GM21619 (cell line): ENCODE results near the gene ERCC6L2.

Experiments used
- ATAC-seq: cut with Tn5 transposase; IDR thresholded peaks from one replicate; pipeline ENCODE4 v1.9.1; 2021; ENCODE audit not compliant: unreplicated experiment

ERCC6L2 gene

GRCh38 chr9:95971815-95972214, 96.3 kb downstream of the ERCC6L2 start:
- ATAC-seq = no peak

DNA sequence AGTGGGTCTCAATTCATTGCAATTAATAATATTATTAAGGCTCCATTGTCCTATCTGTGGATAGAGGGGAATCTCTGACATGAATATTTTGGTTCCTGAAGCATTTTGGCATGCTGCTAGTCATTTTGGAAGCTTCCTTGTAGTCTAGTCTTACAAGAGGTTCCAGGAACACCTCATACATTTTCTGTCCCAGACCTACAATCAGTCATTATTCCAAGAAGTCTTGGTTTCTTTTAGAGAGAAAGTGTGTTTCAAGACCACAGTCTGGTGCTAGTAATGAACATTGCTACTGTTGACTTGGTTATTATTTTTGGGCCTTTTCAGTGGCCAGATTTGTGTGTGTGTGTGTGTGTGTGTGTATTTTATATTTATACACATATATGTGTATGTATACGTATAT, 98.9 kb downstream of the ERCC6L2 start:
- ATAC-seq = no peak

- no peak for ATAC-seq
Observed at GRCh38 chr9:95977371-95977770, 101.9 kb downstream of the ERCC6L2 start.

- ATAC-seq = no peak
Observed at GRCh38 chr9:95978106-95978505, 102.6 kb downstream of the ERCC6L2 start.

GRCh38 chr9:95979446-95979845, 104.0 kb downstream of the ERCC6L2 start:
- ATAC-seq = no peak

DNA sequence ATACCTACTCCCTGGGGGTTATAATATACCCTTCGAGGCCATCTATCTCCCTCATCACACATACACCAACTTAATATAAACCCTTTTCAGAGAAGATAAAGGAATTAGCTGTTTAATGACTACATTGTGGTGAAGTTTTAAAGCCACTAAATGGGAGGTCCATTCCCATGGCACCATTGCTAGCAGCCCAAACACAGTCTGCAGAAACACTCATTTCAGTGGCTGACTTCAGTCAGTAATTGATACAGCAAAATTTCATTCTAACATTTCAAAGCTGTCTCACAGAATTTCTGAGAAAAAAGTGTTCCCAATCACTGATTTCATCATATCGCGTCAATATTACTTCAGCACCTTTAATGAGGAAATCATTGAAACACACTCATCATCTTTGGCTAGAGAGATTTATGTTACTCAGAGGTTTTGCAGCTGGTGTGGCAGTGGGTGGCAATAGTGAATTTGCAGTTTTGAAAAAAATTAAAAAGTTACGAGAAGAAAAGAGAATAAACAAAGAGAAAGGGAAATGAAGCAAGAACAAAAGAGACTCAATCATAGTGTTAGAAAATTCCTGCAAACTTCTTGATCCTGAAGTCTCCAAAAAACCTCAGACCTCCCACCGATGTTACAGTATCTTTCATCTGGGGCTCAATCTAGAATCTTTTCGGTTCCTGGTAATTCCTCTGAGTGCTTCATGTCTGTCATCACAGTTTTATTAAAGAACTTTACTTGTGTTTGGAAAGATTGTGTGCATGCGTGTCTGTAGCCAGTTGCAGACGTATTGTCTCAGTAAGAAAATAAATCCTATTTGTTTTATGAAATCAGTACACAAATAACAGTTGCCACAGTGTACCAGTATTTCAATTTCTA, 105.0 kb downstream of the ERCC6L2 start:
- no peak for ATAC-seq

GRCh38 chr9:95981761-95982390, 106.4 kb downstream of the ERCC6L2 start:
- no peak for ATAC-seq

DNA sequence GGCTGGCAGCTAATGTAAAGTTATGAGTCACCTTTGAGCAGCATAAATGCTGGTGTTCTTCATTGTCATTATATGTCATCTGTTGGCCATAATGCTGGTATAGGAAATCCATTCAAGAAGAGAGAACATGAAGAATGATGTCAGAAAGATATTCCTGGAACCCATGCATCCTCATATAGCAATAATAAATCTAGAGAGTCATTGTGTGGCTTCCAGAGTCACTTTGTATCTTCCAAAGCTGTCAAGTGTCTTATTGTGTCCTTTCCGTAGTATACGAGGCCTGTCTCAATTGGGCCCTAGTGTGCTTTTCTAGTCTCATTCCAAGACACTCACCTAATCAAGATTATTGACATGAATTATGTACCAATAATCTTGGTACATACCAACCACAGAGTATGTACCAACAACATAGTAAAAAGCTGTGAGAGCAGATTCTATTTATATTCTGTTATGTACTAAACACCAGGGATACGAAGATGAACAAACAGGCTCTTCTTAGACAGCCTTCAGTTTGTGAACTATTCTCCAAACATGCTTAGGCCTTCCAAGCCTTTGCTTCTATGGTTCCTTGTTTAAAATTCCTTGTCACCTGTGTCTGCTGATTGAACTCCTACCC, 110.1 kb downstream of the ERCC6L2 start:
- ATAC-seq = no peak

GRCh38 chr9:95989297-95989696, 113.8 kb downstream of the ERCC6L2 start:
- no peak for ATAC-seq

DNA sequence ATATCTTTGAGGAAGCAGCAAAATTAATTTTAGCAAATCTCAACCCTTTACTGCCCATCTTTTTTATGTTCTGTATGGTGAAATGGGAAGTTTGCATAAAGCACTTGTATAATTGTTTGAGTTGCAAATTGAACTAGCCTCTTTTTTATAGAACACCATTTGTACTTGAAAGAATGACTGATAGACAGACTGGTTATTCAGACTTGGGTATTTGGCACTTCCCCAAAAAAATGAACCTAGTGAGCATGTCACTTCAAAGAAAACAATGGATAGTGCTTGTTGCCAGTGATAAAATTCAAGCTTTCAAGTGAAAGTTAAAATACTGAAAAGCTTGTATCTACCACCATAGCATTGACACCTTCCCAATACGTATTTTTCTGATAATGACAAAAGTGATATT, 115.8 kb downstream of the ERCC6L2 start:
- ATAC-seq = no peak

GRCh38 chr9:95992536-95992935, 117.0 kb downstream of the ERCC6L2 start:
- no peak for ATAC-seq

DNA sequence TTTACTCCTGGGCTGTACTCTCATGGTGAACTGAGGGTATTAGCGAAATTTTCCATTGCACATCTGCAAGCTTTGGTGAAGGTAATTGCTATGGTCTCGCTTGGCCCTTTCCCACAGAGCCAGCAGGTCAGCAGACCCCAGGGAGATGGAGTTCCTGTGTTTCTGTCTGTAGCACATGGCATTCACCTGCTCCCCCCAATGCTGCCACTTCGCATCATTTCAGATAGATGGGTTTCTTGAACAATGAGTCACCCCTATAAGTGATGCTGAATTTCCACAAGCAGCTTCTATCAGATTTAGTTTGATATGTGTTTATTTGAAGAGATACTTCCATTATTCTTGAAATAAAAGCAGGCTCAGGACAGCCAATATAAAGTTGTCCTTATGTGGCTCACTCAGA, 117.8 kb downstream of the ERCC6L2 start:
- ATAC-seq = no peak

GRCh38 chr9:95999390-95999789, 123.9 kb downstream of the ERCC6L2 start:
- ATAC-seq = no peak

GRCh38 chr9:96004379-96004778, 128.9 kb downstream of the ERCC6L2 start:
- no peak for ATAC-seq

DNA sequence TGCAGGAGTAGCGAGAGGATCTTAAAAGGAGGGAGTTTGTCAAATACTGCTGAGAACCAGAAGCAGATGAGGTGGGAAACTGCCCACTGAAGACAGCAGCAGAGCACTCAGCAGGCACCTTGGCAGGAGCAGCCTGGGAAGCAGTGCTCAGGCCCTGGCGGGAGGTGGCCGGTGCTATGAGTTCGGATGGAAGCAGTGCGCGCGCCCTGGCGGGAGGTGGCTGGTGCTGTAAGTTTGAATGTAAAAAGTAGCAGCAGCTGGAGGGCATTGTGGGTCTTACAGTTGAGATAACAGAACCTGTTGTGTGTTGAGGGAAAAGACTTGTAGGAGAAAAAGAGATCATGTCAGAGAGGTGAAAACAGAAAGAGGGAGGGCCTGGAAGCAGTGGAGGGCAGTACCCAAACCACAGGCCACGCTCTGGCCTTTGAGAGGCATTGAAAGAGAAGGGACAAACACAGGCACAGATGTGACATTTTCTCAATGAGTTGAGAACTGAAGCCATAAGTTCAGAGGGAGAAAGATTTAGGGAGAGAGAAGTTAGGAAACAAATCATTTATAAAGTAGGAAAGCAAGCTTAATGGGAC, 130.9 kb downstream of the ERCC6L2 start:
- ATAC-seq = no peak

GRCh38 chr9:96006961-96007360, 131.5 kb downstream of the ERCC6L2 start:
- no peak for ATAC-seq

DNA sequence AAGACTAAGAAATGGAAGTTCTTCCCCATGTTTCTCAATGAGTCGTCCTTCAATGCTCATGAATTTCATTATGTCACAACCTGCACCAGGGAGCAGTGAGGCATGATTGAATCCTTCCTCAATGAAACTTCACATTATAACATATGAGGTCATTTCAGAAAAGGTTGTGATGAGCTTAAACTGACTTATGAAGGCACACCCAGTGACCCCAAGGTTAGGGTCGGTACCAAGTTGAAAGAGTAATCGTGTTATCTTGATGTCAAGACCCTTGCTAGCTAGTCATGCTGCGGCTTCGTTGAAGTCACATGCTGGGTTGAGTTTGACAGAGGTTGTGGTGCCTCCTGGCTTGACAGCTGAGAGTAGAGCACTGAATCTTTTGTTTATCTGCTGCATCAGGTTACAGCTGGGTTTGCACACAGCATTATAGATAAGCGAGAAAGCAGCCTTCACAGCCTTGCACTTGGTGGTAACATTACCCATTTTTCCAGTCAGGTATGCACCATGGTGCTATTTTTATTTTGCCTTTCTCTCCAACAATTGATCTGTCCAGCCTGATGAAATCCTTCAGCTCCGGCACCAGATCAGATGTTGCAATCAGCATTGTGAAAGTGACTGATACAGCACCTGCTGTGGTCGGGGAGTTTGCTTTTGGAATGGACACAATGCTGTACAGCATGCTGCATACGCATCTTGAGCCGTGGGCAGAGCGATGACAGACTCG, 133.2 kb downstream of the ERCC6L2 start:
- ATAC-seq = no peak

GRCh38 chr9:96009223-96009602, 133.7 kb downstream of the ERCC6L2 start:
- no peak for ATAC-seq

GRCh38 chr9:96009690-96010472, 134.4 kb downstream of the ERCC6L2 start:
- no peak for ATAC-seq

DNA sequence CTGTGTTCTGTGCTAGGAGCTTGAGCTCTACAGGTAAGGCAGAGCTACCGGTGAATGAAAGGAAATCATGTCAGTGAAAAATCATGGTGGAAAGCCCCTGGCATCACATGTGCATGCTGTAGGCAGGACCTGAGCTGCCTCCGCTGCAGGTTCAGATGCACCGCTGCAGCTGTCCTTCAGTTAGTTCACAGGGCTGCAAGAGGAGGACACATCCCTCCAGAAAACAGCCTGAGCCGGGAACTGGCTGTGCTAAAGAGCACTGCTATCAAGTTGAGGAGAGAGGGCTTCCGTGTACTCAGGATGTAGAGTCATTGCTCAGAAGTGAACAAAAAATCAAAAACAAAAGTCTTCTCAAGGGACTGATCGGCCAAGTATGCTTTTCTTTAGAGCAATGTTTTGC, 138.6 kb downstream of the ERCC6L2 start:
- ATAC-seq = no peak
